Endothelial cell of umbilical vein (primary cell): ENCODE results near the gene BATF.

ENCODE experiments used
- CTCF ChIP-seq, 2 donors: IDR thresholded peaks; 1 replicate in 1 of 2; 2 replicates in 1 of 2; pipeline ENCODE4 v1.5.1; 2011; ENCODE audit warnings: low read length in 2 of 2, mild to moderate bottlenecking in 2 of 2, moderate library complexity in 2 of 2, control low read depth in 1 of 2, inconsistent platforms in 1 of 2, low read depth in 1 of 2; ENCODE audit not compliant: insufficient read depth in 1 of 2; ENCODE audit errors: extremely low read depth in 1 of 2
- FOS ChIP-seq: IDR thresholded peaks from 2 replicates; pipeline ENCODE4 v1.6.1; 2011; ENCODE audit warnings: mild to moderate bottlenecking, low read length, moderate library complexity, borderline replicate concordance; ENCODE audit not compliant: insufficient read depth
- JUN ChIP-seq: IDR thresholded peaks from 2 replicates; pipeline ENCODE4 v1.6.1; 2011; ENCODE audit warnings: borderline replicate concordance, low read depth; ENCODE audit not compliant: insufficient read length, insufficient read depth
- MYC ChIP-seq: IDR thresholded peaks from one replicate; pipeline ENCODE4 v1.6.1; 2011; ENCODE audit warnings: mild to moderate bottlenecking, low read depth, low read length
- POLR2A ChIP-seq: IDR thresholded peaks from 2 replicates; pipeline ENCODE4 v1.6.1; 2012; ENCODE audit warnings: low read depth, mild to moderate bottlenecking, control low read depth, low read length
- POLR2AphosphoS5 ChIP-seq: IDR thresholded peaks from 2 replicates; pipeline ENCODE4 v1.6.1; 2012; ENCODE audit warnings: low read depth, mild to moderate bottlenecking, control low read depth, low read length, moderate library complexity; ENCODE audit not compliant: insufficient read depth

- peak in 1 of 2 donors; percentile 36 for TF ChIP-seq CTCF (IDR thresholded peaks at IDR 0.05; ENCODE audit: extremely low read depth in 1 of 2, insufficient read depth in 1 of 2, low read depth in 1 of 2, low read length in 2 of 2)
- no peak for TF ChIP-seq POLR2AphosphoS5
- TF ChIP-seq POLR2A = no peak
- no peak for TF ChIP-seq FOS
- no peak for TF ChIP-seq MYC
- no peak for TF ChIP-seq JUN
Measured at GRCh38 chr14:75578786-75579337, 56.6 kb downstream of the BATF start.
